Fibroblast of lung (primary cell): ENCODE data around the gene ESPN. TPM values are rescaled to one million over a fixed set of nuclear protein-coding genes. Genes with fewer than 3 reads are reported as not detected.

Experiments
- DNase-seq, 2 donors: peaks; one replicate each; pipeline versions ENCODE4 v3.0.0 to v3.0.0-alpha.2; 2010; ENCODE audit warnings: low read depth in 2 of 2
- H2AFZ ChIP-seq: 2 replicates; pipeline ENCODE4 v1.5.1; 2012; ENCODE audit warnings: low read length, control low read depth, inconsistent platforms
- H3K27ac ChIP-seq: 2 replicates; pipeline ENCODE4 v1.5.1; 2011; ENCODE audit warnings: low read length, control low read depth; ENCODE audit not compliant: insufficient read depth
- H3K27me3 ChIP-seq: 2 replicates; pipeline ENCODE4 v1.5.1; 2011; ENCODE audit warnings: mild to moderate bottlenecking, low read length; ENCODE audit not compliant: control insufficient read depth, insufficient read depth
- H3K36me3 ChIP-seq: 2 replicates; pipeline ENCODE4 v1.5.1; 2011; ENCODE audit warnings: low read length; ENCODE audit not compliant: control insufficient read depth, insufficient read depth
- H3K4me1 ChIP-seq: 2 replicates; pipeline ENCODE4 v1.5.1; 2011; ENCODE audit warnings: low read length; ENCODE audit not compliant: control insufficient read depth, insufficient read depth; ENCODE audit errors: extremely low read depth
- H3K4me2 ChIP-seq: 2 replicates; pipeline ENCODE4 v1.5.1; 2011; ENCODE audit warnings: low read length, control low read depth; ENCODE audit not compliant: insufficient read depth; ENCODE audit errors: extremely low read depth
- H3K4me3 ChIP-seq, 4 experiments: fragments of 200-600 bp in 1 of 4; sonication (generic) in 1 of 4; replicated peaks in 1 of 4; 2 replicates each; pipeline ENCODE4 v1.5.1; 2011 to 2016; ENCODE audit warnings: low read length in 4 of 4, low read depth in 3 of 4, mild to moderate bottlenecking in 3 of 4, control low read depth in 2 of 4, inconsistent platforms in 1 of 4, mixed read lengths in 1 of 4; ENCODE audit not compliant: insufficient read depth in 1 of 4; ENCODE audit errors: control extremely low read depth in 1 of 4
- H3K79me2 ChIP-seq: 2 replicates; pipeline ENCODE4 v1.5.1; 2012; ENCODE audit warnings: mild to moderate bottlenecking, low read length, inconsistent platforms; ENCODE audit not compliant: control insufficient read depth, insufficient read depth
- H3K9ac ChIP-seq: 2 replicates; pipeline ENCODE4 v1.5.1; 2011; ENCODE audit warnings: mild to moderate bottlenecking, low read length, control low read depth; ENCODE audit not compliant: insufficient read depth
- H3K9me3 ChIP-seq: 2 replicates; pipeline ENCODE4 v1.5.1; 2012; ENCODE audit warnings: low read depth, low read length; ENCODE audit not compliant: control insufficient read depth, insufficient read depth
- H4K20me1 ChIP-seq: 2 replicates; pipeline ENCODE4 v1.5.1; 2011; ENCODE audit warnings: low read length; ENCODE audit not compliant: control insufficient read depth, insufficient read depth; ENCODE audit errors: extremely low read depth
- EZH2 ChIP-seq: IDR thresholded peaks from 2 replicates; pipeline ENCODE4 v1.5.1; 2012; ENCODE audit warnings: low read length, control low read depth, mild to moderate bottlenecking; ENCODE audit errors: missing control alignments
- polyA plus RNA-seq, 2 donors: library from polyadenylated mRNA; depleted of rRNA in 1 of 2; stranded (reverse) in 1 of 2; unstranded in 1 of 2; fragments of >200 nt; gene quantifications; 2 replicates each; pipeline ENCODE4 v1.2.1, GENCODE V29; 2011 to 2012; ENCODE audit warnings: missing spikeins in 1 of 2
- total RNA-seq: library from RNA; depleted of rRNA; stranded (reverse); fragments of >200 nt; gene quantifications from 2 replicates; pipeline ENCODE4 v1.2.1, GENCODE V29; 2014
- TF ChIP-seq, protein P1 (sequence below), 2 donors: IDR thresholded peaks in 1 of 2; conservative IDR thresholded peaks in 1 of 2; 1 replicate in 1 of 2; 2 replicates in 1 of 2; pipeline ENCODE4 v1.5.1; 2011 to 2012; ENCODE audit warnings: low read length in 2 of 2, control low read depth in 1 of 2, inconsistent platforms in 1 of 2, low read depth in 1 of 2, mild to moderate bottlenecking in 1 of 2

The ESPN gene
- total and polyA plus RNA-seq, 2 donors (not counting 1 experiment from before 2014, with no cell fraction given): not detected

DNA sequence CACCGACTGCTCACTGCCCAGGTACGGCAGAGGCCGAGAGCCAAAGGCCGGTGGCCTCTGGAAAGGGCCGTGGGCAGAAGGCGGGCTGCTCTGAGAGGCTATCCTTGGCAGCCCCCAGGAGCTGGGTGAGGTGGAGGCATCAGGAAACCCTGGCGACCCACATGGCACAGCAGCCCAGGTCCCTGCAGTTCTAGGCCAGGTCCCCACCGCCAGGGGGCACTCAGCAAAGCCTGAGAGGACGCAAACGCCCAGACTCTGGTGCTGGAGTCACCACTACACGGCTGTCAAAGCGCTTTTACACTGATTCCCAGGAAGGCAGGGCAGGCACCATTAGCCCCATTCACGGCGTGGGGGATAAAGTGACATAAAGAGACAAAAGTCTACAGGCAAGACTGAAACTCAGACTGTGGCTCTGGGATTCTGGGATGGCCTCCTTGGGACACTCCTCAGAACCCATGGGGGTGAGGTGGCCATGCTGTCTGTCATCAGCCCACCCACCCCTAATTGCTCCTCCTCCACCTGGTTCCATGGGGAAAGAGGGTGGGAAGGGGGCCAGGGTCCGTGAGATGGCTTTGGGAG lies 61.9 kb downstream of the ESPN start:
- peak; percentile 73 to 78 for DNase-seq
- Histone ChIP-seq H3K79me2 (no peaks in the 10 kb centered on the region), H3K9me3 (no peaks in the 10 kb centered on the region), H3K4me3 (no peak overlapping the region), H3K36me3 (no peaks in the 10 kb centered on the region), H2AFZ (no peak overlapping the region), H3K27ac (no peak overlapping the region), H3K4me1 (no peaks in the 10 kb centered on the region), H4K20me1 (no peaks in the 10 kb centered on the region), H3K9ac (no peak overlapping the region), H3K4me2 (no peak overlapping the region), H3K27me3 (peaks cover 16% of the 10 kb centered on the region)
- TF ChIP-seq, protein P1, sequence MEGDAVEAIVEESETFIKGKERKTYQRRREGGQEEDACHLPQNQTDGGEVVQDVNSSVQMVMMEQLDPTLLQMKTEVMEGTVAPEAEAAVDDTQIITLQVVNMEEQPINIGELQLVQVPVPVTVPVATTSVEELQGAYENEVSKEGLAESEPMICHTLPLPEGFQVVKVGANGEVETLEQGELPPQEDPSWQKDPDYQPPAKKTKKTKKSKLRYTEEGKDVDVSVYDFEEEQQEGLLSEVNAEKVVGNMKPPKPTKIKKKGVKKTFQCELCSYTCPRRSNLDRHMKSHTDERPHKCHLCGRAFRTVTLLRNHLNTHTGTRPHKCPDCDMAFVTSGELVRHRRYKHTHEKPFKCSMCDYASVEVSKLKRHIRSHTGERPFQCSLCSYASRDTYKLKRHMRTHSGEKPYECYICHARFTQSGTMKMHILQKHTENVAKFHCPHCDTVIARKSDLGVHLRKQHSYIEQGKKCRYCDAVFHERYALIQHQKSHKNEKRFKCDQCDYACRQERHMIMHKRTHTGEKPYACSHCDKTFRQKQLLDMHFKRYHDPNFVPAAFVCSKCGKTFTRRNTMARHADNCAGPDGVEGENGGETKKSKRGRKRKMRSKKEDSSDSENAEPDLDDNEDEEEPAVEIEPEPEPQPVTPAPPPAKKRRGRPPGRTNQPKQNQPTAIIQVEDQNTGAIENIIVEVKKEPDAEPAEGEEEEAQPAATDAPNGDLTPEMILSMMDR (conservative IDR thresholded peaks at IDR 0.05 in 1 of 2, IDR thresholded peaks at IDR 0.05 in 1 of 2; ENCODE audit: low read depth in 1 of 2, low read length in 2 of 2): peak; percentile 80 to 94
- peak; percentile 8 for TF ChIP-seq EZH2

DNA sequence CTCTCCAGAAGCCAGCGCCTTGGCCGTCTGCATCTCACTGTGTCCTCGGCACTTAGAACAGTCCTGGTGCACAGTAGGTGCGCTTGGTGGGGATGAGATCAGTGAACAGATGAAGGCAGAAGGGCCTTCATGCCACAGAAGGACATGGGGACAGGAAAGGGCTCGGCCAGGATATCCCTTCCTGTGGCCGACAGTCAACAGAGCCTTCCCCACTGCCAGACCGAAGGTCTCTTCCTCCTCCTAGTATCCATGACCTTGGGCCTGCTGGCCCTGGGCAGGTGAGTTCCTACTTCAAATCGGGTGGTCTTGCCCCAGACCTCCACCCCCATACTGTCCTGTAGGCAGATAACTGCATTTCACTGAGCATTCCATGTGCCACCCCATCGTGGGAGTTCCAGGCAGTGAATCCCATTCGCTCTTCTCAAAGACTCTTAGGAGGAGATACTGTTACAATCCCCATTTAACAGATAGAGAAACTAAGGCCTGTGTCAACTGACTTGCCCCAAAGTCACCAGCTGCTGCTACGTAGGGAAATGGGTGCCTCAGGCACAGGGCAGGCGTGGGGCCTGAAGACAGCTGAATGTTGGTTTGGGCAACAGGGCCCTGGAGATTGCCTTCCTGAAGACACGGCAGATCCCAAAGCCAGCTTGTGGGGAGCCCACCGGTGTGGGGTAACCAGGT lies 63.4 kb downstream of the ESPN start:
- no peak overlapping the region for H3K4me2 ChIP-seq
- TF ChIP-seq EZH2: no peak
- H4K20me1 ChIP-seq: no peaks in the 10 kb centered on the region
- no peak overlapping the region for H3K4me3 ChIP-seq
- H3K36me3 ChIP-seq: no peaks in the 10 kb centered on the region
- H3K9ac ChIP-seq: no peak overlapping the region
- no peak overlapping the region for H2AFZ ChIP-seq
- peaks cover 16% of the 10 kb centered on the region for H3K27me3 ChIP-seq
- no peak for DNase-seq
- H3K9me3 ChIP-seq: no peaks in the 10 kb centered on the region
- no peak overlapping the region for H3K27ac ChIP-seq
- H3K4me1 ChIP-seq: no peaks in the 10 kb centered on the region
- H3K79me2 ChIP-seq: no peaks in the 10 kb centered on the region

DNA sequence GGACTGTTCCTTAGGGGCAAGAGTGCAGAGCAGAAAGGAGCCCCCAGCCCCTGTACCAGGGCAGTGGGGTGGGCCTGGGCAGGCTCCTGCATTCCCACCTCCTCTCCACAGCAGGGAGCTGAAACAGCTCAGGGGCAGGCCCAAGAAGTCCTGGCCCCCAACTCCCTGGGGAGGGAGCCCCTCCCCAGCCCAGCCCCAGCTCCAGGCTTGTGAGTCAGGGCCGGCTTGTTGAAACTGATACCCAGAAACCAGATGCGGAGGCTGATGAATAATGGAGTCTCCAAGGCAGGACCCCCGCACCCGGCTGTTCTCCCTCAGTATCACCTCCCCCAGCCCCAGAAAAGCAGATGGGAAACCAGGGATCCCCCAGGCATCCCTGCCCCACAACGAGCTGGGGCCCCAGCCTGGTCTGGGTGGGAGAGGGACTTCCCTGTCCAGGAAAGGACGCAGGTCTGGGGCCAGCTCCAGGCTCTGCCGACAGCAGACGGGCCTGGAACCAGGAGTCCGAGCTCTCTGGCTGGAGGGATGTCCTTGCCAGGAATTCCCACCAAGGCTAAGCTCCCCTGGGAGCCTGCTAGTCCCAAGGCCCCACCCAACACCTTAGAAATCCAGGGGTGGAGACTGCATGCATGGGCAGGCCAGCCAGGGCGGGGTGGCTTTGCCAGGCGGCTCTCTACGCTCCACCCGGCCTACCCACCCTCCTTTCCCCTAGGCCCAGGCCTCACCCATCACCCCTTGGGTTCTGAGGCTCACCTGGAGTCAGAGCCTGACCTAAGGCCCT lies 64.2 kb downstream of the ESPN start:
- Histone ChIP-seq H3K4me1 (no peaks in the 10 kb centered on the region), H3K4me3 (no peak overlapping the region), H3K27ac (no peak overlapping the region), H3K4me2 (no peak overlapping the region), H3K27me3 (peaks cover 15% of the 10 kb centered on the region), H3K79me2 (no peaks in the 10 kb centered on the region), H3K9me3 (no peaks in the 10 kb centered on the region), H3K9ac (no peak overlapping the region), H2AFZ (no peak overlapping the region), H4K20me1 (no peaks in the 10 kb centered on the region), H3K36me3 (no peaks in the 10 kb centered on the region)
- no peak for DNase-seq
- TF ChIP-seq, protein P1 (conservative IDR thresholded peaks at IDR 0.05 in 1 of 2, IDR thresholded peaks at IDR 0.05 in 1 of 2; ENCODE audit: low read depth in 1 of 2, low read length in 2 of 2): no peak
- TF ChIP-seq EZH2: no peak
